RWPE1 (cell line): Measurements from ENCODE around the gene CPLX3.

ENCODE experiments used
- CTCF ChIA-PET: fragments of 350-600 bp; sonication (Branson Sonifier 250); formaldehyde crosslinking; extraction: SDS; loops from one replicate; lab custom pipeline; 2021; lab: Yijun Ruan, JAX
- POLR2A ChIA-PET: fragments of 400-600 bp; formaldehyde crosslinking; extraction: SDS; loops from one replicate; lab custom pipeline; 2020; ENCODE audit warnings: antibody characterized with exemption; ENCODE audit not compliant: low non-redundant PET; lab: Yijun Ruan, JAX
- DNase-seq: peaks from one replicate; pipeline ENCODE4 v3.0.0; 2012; ENCODE audit warnings: low spot score
- H3K27ac ChIP-seq: fragments of 450-650 bp; 2 replicates; pipeline ENCODE4 v1.5.1; 2017
- TF ChIP-seq, protein P1 (sequence below): fragments of 450-650 bp; conservative IDR thresholded peaks from 2 replicates; pipeline ENCODE4 v1.5.1; 2017; ENCODE audit warnings: low read depth, mild to moderate bottlenecking

The CPLX3 gene

DNA sequence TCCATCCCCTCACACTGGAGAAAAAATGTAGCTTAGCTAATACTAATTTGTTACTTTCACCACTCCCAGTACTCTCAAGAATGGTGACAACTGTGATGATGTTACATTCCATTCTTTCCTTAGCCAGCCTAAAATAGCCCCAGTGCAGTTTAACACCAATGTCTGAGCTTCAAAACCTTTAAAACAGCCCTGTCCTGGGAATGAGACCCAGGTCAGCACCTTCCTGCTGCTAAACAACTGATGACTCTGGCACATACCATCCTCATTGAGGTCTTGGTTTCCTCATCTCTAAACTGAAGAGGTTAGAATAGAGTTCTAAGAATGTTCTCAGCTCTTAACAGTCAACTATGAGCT, 42.9 kb downstream of the CPLX3 start:
- CTCF ChIA-PET: interaction anchor here (0.7 kb wide), 1 partner anchor 26 kb away, joined by 6 read pairs; the partner anchor contains the start of gene ULK3
- DNase-seq: no peak
- H3K27ac ChIP-seq: peak overlapping the region; percentile 62; the same call in 1 of the 2 replicates
- POLR2A ChIA-PET: no interaction called here
- TF ChIP-seq, protein P1, sequence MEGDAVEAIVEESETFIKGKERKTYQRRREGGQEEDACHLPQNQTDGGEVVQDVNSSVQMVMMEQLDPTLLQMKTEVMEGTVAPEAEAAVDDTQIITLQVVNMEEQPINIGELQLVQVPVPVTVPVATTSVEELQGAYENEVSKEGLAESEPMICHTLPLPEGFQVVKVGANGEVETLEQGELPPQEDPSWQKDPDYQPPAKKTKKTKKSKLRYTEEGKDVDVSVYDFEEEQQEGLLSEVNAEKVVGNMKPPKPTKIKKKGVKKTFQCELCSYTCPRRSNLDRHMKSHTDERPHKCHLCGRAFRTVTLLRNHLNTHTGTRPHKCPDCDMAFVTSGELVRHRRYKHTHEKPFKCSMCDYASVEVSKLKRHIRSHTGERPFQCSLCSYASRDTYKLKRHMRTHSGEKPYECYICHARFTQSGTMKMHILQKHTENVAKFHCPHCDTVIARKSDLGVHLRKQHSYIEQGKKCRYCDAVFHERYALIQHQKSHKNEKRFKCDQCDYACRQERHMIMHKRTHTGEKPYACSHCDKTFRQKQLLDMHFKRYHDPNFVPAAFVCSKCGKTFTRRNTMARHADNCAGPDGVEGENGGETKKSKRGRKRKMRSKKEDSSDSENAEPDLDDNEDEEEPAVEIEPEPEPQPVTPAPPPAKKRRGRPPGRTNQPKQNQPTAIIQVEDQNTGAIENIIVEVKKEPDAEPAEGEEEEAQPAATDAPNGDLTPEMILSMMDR: no peak

DNA sequence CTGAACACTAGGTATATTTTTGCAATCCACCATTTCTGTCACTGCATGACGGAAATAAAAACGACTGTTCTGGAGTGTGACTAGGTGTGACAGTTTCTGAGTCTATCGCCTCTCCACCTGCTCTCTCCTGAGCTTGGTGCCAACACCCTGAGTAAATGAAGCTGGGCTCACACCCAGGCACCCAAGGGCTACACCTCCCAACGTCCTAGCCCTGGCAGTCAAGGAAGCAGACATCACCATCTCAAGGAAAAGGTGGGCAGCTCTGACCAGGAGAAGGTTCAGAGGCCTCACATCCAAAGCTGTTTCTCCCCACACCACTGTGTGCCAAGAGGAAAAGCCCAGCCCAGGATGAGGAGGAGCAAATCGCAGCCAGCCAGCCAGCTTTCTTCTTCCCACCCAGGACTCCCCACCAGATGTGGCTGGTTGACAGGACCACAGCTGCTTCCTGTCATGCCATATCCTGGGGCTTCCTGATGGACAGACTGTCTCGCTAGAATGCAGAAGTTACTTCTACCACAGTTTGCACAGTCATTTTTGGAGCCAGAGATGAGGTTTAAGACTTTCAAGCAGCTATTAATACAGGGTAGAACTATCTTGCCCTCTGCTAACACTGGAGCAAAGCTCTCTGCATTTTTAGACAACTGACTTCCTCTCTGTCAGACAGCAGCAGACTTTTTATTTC, 43.4 kb downstream of the CPLX3 start:
- no peak for DNase-seq
- ChIA-PET CTCF (interaction anchor here (0.7 to 1.6 kb wide), 3 partner anchors 26 to 34 kb away, joined by 3 to 7 read pairs (median 6); partner anchors contain the start of gene ULK3), POLR2A (interaction anchor here (0.6 kb wide), 1 partner anchor 65 kb away, joined by 3 read pairs; no protein-coding TSS in a partner anchor)
- peak overlapping the region; percentile 62 for H3K27ac ChIP-seq
- TF ChIP-seq, protein P1: no peak

DNA sequence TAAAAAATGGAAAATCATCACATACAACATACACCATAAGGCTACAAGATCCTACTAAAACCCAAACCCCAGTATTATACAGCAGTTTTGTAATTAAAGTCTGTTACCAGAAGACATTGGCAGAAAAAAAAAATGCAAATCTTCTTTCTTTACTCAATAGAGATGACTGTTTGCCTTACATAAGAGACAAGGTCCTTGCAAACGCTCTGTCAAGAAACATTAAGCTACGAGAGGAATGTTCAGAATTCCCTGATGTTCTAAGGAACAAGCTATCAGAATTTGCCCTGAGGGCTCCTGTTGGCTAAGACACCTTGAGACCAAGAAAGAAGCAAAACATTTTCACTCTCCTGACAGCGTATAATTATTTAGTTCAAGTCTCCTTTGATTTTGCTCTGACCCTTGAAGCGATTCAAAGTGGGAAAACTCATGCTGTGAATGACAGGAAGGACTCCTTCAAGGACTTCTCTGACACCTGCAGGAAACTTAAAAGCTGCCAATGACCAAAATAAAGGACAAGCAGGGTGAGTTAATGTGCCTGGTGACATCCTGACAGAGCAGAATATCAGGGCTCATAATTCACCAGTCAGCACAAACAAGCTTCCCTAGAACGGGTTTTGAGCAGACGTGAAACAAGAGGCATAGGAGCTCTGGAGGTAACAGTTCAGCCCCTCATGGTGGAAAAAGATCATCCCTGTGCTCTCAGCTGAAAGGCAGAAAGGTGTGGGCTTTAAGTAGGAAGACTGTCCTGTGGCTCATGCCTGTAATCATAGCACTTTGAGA, 44.2 kb downstream of the CPLX3 start:
- H3K27ac ChIP-seq: peak overlapping the region; percentile 53
- DNase-seq: peak; percentile 48
- TF ChIP-seq, protein P1: no peak
- ChIA-PET POLR2A (interaction anchor here (0.5 to 1.0 kb wide), 5 partner anchors 26 to 436 kb away, joined by 3 to 6 read pairs (median 4); no protein-coding TSS in a partner anchor), CTCF (interaction anchor here (0.8 to 1.6 kb wide), 2 partner anchors 31 to 35 kb away, joined by 3 to 7 read pairs; no protein-coding TSS in a partner anchor)

DNA sequence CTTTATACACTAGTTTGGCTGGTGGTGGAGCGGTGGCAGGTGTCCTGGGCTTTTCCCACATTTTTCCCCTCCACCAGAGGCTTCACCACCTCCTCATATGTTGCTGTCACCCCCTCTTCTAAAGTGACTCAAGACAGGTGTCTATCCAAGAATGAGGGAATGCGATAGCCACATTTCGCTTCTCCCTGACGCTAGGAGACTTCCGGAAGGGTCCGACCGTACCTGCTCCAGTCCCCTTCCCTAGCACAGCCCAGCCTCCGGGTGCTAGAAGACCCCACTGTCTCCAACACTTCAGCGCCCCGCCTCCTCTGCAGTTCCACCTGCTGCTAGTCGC, 46.2 kb downstream of the CPLX3 start:
- H3K27ac ChIP-seq: peak overlapping the region; percentile 77
- POLR2A ChIA-PET: no interaction called here
- CTCF ChIA-PET: no interaction called here
- TF ChIP-seq, protein P1: no peak
- no peak for DNase-seq

DNA sequence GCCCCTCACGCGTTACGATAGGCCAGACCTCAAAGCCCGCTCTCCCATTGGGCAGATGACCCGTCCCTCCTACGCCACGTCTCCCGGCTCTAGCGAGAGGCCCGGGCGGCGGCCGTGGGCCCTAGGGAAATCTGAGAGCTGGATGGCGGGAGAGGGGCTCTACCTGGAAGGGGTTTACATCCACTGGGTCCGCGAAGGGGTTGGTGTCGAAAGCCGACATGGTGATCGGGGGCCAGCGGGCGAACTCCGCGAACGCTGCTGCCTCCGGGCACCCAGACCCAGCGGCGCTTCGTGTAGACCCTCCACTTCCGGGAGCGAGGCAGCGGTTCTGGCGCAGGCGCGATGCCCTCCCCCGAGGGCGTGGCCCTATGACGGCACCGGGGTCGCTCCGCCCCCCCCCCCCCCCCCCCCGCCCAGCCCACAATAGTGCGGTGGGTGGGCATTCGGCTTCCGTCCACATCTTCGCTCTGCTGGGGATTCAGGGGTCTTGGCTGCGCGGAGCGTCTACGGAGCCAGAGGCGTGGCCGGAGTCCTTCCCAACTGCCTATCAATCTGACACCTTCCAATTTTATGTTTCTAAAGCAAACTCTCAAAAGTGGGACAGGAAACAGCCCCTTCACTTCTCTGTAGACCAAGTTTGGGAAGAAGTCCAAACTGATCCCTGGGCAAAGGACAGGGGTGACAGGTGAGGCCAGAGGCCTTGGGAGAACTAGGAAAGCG, 46.8 kb downstream of the CPLX3 start, which contains the start of gene SCAMP2:
Gene SCAMP2 (minus strand): TSS at position 330 of the 720 bp plus-strand sequence. CDS start 110 bp downstream, at position 220.
- TF ChIP-seq, protein P1: no peak
- CTCF ChIA-PET: no interaction called here
- DNase-seq: peak; percentile 97
- POLR2A ChIA-PET: no interaction called here
- H3K27ac ChIP-seq: peak within 1 kb of the TSS; percentile 77
